Adrenal gland (tissue), 12 donors: ENCODE measurements around the gene ADAMTSL5. TPM values are rescaled to one million over a fixed set of nuclear protein-coding genes. Genes with fewer than 3 reads are reported as not detected.

Experiments used
- DNase-seq, 7 donors: peaks; one replicate each; pipeline ENCODE4 v3.0.0-alpha.2; 2019 to 2020
- H3K27ac ChIP-seq, 5 donors: fragments of 200-600 bp; sonication (generic) in 4 of 5; 1 replicate in 3 of 5; 2 replicates in 2 of 5; pipeline versions ENCODE4 v1.5.1 to v1.8.0; 2016 to 2020; ENCODE audit warnings: mild to moderate bottlenecking in 1 of 5
- H3K27me3 ChIP-seq: fragments of 200-600 bp; 2 replicates; pipeline ENCODE4 v1.8.0; 2021
- H3K36me3 ChIP-seq, 2 donors: fragments of 200-600 bp; replicated peaks in 1 of 2; 1 replicate in 1 of 2; 2 replicates in 1 of 2; pipeline versions ENCODE4 v1.5.1 to v1.8.0; 2018 to 2022
- H3K4me1 ChIP-seq, 2 donors: fragments of 200-600 bp; replicated peaks in 1 of 2; 1 replicate in 1 of 2; 2 replicates in 1 of 2; pipeline versions ENCODE4 v1.5.1 to v1.8.0; 2018 to 2021
- H3K4me3 ChIP-seq, 4 donors: fragments of 200-600 bp; sonication (generic) in 3 of 4; one replicate each; pipeline ENCODE4 v1.5.1; 2016 to 2018
- H3K9me3 ChIP-seq, 3 donors: fragments of 200-600 bp; sonication (generic) in 1 of 3; replicated peaks in 1 of 3; 1 replicate in 2 of 3; 2 replicates in 1 of 3; pipeline versions ENCODE4 v1.5.1 to v1.8.0; 2016 to 2021
- CTCF ChIP-seq, 6 experiments: fragments of 450-650 bp in 4 of 6; fragments of 200-600 bp in 2 of 6; sonication (generic) in 1 of 6; IDR thresholded peaks; 1 replicate in 5 of 6; 2 replicates in 1 of 6; pipeline versions ENCODE4 v1.5.1 to v1.8.0; 2016 to 2021; ENCODE audit warnings: antibody characterized with exemption in 6 of 6, mild to moderate bottlenecking in 2 of 6, moderate library complexity in 1 of 6
- POLR2A ChIP-seq, 2 donors: fragments of 450-650 bp; IDR thresholded peaks; one replicate each; pipeline ENCODE4 v1.6.1; 2017; ENCODE audit warnings: antibody characterized with exemption in 2 of 2, mild to moderate bottlenecking in 2 of 2, moderate library complexity in 1 of 2
- WGBS, 4 donors: extraction: QIAGEN DNeasy Blood & Tissue Kit in 2 of 4; methylation state at CpG; one replicate each; pipeline versions ENCODE4 v1.1.5 to v1.1.7; 2013 to 2017; 5-methylcytosine and 5-hydroxymethylcytosine counted together
- intact Hi-C, 2 donors: fragments of 100-400 bp; cut with DNase I; formaldehyde crosslinking; loops; one replicate each; pipeline versions ENCODE4 v1.14.1 to v1.15.0; 2022 to 2023
- polyA plus RNA-seq, 3 donors: library from polyadenylated mRNA; stranded (reverse); fragments of 200-250 nt in 2 of 3; fragments of 350-450 nt in 1 of 3; fragmentation: Illumina TruSeq in 1 of 3; extraction: RNeasy Lipid Tissue Mini Kit (QIAGEN cat#74804) in 1 of 3; gene quantifications; one replicate each; pipeline ENCODE4 v1.2.3, GENCODE V29; 2013 to 2014
- total RNA-seq, 9 donors: library from RNA; depleted of rRNA in 4 of 9; stranded (reverse); fragments of >200 nt in 4 of 9; fragments of 120-200 nt in 1 of 9; fragmentation: NEBNext Ultra II Directional in 1 of 9; extraction: Animal tissue kit (Norgen Biotek cat#: 25700) in 1 of 9; gene quantifications; one replicate each; pipeline versions ENCODE4 v1.1.0 to v1.2.4, GENCODE V29; 2013 to 2023
- donor health status: healthy with polysubstance abuse.
- donor health status: Bipolar disorder and iron deficiency.
- donor health status: DM: yes; HTN: yes; CAD: no.
- donor health status: DM: no; HTN: no; CAD: no.
- donor health status: DM: no; HTN: no; CAD: no.
- donor health status: DM: yes; HTN: yes; CAD: no.

The ADAMTSL5 gene
- total and polyA plus RNA-seq, 12 donors: 0.61 to 8.8 (median 1.8) TPM

- Histone ChIP-seq H3K4me1 (peaks cover 15 to 50% of the 10 kb centered on the region in 2 donors), H3K4me3 (no peak overlapping the region), H3K36me3 (no peaks in the 10 kb centered on the region), H3K9me3 (no peaks in the 10 kb centered on the region), H3K27me3 (peaks cover 58% of the 10 kb centered on the region), H3K27ac (no peak overlapping the region)
- WGBS, 4 donors: 0 to 9% (median 9%) methylated on average over 1 to 36 of the region's 36 CpGs; no CpG with 5 or more reads in 1 of the 4 donors
- intact Hi-C loops: no loop called here
- TF ChIP-seq CTCF (IDR thresholded peaks at IDR 0.05): no peak
- TF ChIP-seq POLR2A (IDR thresholded peaks at IDR 0.05): no peak
- DNase-seq: no peak
These were observed 45.7 kb downstream of the ADAMTSL5 start for GRCh38 chr19:1467215-1467489.

DNA sequence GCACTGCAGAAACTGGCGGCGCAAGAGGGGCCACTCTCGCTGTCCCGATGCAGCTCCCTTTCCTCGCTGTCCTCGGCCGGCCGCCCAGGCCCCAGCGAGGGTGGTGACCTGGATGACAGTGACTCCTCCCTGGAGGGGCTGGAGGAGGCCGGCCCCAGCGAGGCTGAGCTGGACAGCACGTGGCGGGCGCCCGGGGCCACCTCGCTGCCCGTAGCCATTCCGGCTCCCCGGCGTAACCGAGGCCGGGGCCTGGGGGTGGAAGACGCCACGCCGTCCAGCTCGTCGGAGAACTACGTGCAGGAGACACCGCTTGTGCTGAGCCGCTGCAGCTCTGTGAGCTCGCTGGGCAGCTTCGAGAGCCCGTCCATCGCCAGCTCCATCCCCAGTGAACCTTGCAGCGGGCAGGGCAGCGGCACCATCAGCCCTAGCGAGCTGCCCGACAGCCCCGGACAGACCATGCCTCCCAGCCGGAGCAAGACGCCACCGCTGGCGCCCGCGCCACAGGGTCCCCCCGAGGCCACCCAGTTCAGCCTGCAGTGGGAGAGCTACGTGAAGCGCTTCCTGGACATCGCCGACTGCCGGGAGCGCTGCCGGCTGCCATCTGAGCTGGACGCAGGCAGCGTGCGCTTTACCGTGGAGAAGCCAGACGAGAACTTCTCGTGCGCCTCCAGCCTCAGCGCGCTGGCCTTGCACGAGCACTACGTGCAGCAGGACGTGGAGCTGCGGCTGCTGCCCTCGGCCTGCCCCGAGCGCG is 46.2 kb downstream of the ADAMTSL5 start:
- 0 to 31% (median 28%) methylated on average over 5 to 70 of the region's 70 CpGs; no CpG with 5 or more reads in 1 of the 4 donors for WGBS, 4 donors
- Histone ChIP-seq H3K4me3 (no peak overlapping the region), H3K27me3 (peaks cover 53% of the 10 kb centered on the region), H3K4me1 (peaks cover 15 to 45% of the 10 kb centered on the region in 2 donors), H3K27ac (no peak overlapping the region), H3K36me3 (no peaks in the 10 kb centered on the region), H3K9me3 (no peaks in the 10 kb centered on the region)
- intact Hi-C loops: no loop called here
- no peak for DNase-seq
- TF ChIP-seq CTCF (IDR thresholded peaks at IDR 0.05) (no peak), POLR2A (IDR thresholded peaks at IDR 0.05) (no peak)

GRCh38 chr19:1466018-1466460 is 46.8 kb downstream of the ADAMTSL5 start:
- H3K9me3 ChIP-seq: no peaks in the 10 kb centered on the region
- H3K4me1 ChIP-seq: peaks cover 15 to 39% of the 10 kb centered on the region in 2 donors
- H3K27me3 ChIP-seq: peaks cover 47% of the 10 kb centered on the region
- WGBS, 4 donors: 31 to 56% (median 33%) methylated on average over 14 to 40 of the region's 41 CpGs; no CpG with 5 or more reads in 1 of the 4 donors
- intact Hi-C loops: no loop called here
- DNase-seq: peak in 1 of 7 donors; percentile 50
- no peak overlapping the region for H3K4me3 ChIP-seq
- no peak overlapping the region for H3K27ac ChIP-seq
- TF ChIP-seq CTCF (IDR thresholded peaks at IDR 0.05) (no peak), POLR2A (IDR thresholded peaks at IDR 0.05) (no peak)
- H3K36me3 ChIP-seq: no peaks in the 10 kb centered on the region

DNA sequence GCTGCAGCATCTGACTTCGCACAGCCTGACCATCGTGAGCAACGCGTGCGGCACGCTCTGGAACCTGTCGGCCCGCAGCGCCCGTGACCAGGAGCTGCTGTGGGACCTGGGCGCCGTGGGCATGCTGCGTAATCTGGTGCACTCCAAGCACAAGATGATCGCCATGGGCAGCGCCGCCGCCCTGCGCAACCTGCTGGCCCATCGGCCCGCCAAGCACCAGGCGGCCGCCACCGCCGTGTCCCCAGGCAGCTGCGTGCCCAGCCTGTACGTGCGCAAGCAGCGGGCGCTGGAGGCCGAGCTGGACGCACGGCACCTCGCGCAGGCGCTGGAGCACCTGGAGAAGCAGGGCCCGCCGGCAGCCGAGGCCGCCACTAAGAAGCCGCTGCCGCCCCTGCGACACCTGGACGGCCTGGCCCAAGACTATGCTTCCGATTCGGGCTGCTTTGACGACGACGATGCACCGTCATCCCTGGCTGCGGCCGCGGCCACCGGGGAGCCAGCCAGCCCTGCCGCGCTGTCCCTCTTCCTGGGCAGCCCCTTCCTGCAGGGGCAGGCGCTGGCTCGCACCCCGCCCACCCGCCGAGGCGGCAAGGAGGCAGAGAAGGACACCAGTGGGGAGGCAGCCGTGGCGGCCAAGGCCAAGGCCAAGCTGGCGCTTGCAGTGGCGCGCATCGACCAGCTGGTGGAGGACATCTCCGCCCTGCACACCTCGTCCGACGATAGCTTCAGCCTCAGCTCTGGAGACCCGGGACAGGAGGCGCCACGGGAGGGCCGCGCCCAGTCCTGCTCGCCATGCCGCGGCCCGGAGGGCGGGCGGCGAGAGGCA is 47.4 kb downstream of the ADAMTSL5 start:
- DNase-seq: peak in 4 of 7 donors; percentile 50 to 62 (median 56)
- 36 to 62% (median 41%) methylated on average over 10 to 83 of the region's 83 CpGs for WGBS, 4 donors
- Histone ChIP-seq H3K4me3 (no peak overlapping the region), H3K9me3 (no peaks in the 10 kb centered on the region), H3K4me1 (peaks cover 9 to 32% of the 10 kb centered on the region in 2 donors), H3K36me3 (no peaks in the 10 kb centered on the region), H3K27ac (no peak overlapping the region), H3K27me3 (peaks cover 41% of the 10 kb centered on the region)
- TF ChIP-seq POLR2A (IDR thresholded peaks at IDR 0.05): no peak
- peak in 5 of 6 experiments; percentile 19 to 48 (median 36) for TF ChIP-seq CTCF (IDR thresholded peaks at IDR 0.05)
- intact Hi-C loops: no loop called here
